ENCODE data around the gene IGF2R. TPM values are rescaled to one million over a fixed set of nuclear protein-coding genes. Genes with fewer than 3 reads are reported as not detected.

IGF2R gene
- total and polyA plus RNA-seq, 9 donors: 29.3 to 116 (median 49.2) TPM

GRCh38 chr6:160092602-160093001, 123.7 kb downstream of the IGF2R start:
- no peak for DNase-seq
- no peaks in the 10 kb centered on the region for H3K36me3 ChIP-seq

GRCh38 chr6:160093061-160093460, 124.2 kb downstream of the IGF2R start:
- intact Hi-C loops (cut with DNase I): no loop called here
- Histone ChIP-seq H3K27ac (no peak overlapping the region), H3K4me3 (no peak overlapping the region), H3K27me3 (no peaks in the 10 kb centered on the region), H3K36me3 (no peaks in the 10 kb centered on the region), H3K9me3 (no peaks in the 10 kb centered on the region), H3K4me1 (ENCODE audit: insufficient read depth) (no peaks in the 10 kb centered on the region)
- TF ChIP-seq EP300 (IDR thresholded peaks at IDR 0.05) (no peak), POLR2A (IDR thresholded peaks at IDR 0.05) (no peak), CTCF (IDR thresholded peaks at IDR 0.05) (no peak)
- 65 to 76% (median 71%) methylated on average over 7 of the region's 7 CpGs for WGBS, 3 donors
- no peak for DNase-seq

More at GRCh38 chr6:160092602-160093001, 123.7 kb downstream of the IGF2R start:
- H3K4me3 ChIP-seq: no peak overlapping the region
- TF ChIP-seq EP300 (IDR thresholded peaks at IDR 0.05) (no peak), CTCF (IDR thresholded peaks at IDR 0.05) (no peak), POLR2A (IDR thresholded peaks at IDR 0.05) (no peak)
- WGBS, 3 donors: 84 to 90% (median 84%) methylated on average over 10 of the region's 10 CpGs
- H3K27me3 ChIP-seq: no peaks in the 10 kb centered on the region
- no peaks in the 10 kb centered on the region for H3K9me3 ChIP-seq
- H3K4me1 ChIP-seq (ENCODE audit: insufficient read depth): no peaks in the 10 kb centered on the region
- intact Hi-C loops (cut with DNase I): no loop called here
- no peak overlapping the region for H3K27ac ChIP-seq

GRCh38 chr6:160093946-160094345, 125.1 kb downstream of the IGF2R start:
- Histone ChIP-seq H3K4me3 (no peak overlapping the region), H3K9me3 (no peaks in the 10 kb centered on the region), H3K27me3 (no peaks in the 10 kb centered on the region), H3K4me1 (ENCODE audit: insufficient read depth) (no peaks in the 10 kb centered on the region), H3K36me3 (no peaks in the 10 kb centered on the region), H3K27ac (no peak overlapping the region)
- WGBS, 3 donors: 90 to 94% (median 93%) methylated on average over 4 of the region's 4 CpGs
- DNase-seq: no peak
- intact Hi-C loops (cut with DNase I): no loop called here
- TF ChIP-seq CTCF (IDR thresholded peaks at IDR 0.05) (no peak), EP300 (IDR thresholded peaks at IDR 0.05) (no peak), POLR2A (IDR thresholded peaks at IDR 0.05) (no peak)

GRCh38 chr6:160095146-160095845, 126.4 kb downstream of the IGF2R start:
- intact Hi-C loops (cut with DNase I): loop anchor here in 1 of 4 donors (5.0 kb wide), 1 partner anchor 352 kb away; no protein-coding TSS in a partner anchor
- Histone ChIP-seq H3K36me3 (no peaks in the 10 kb centered on the region), H3K27me3 (no peaks in the 10 kb centered on the region), H3K27ac (no peak overlapping the region), H3K9me3 (no peaks in the 10 kb centered on the region), H3K4me3 (no peak overlapping the region), H3K4me1 (ENCODE audit: insufficient read depth) (no peaks in the 10 kb centered on the region)
- WGBS, 3 donors: 94% methylated on average over 8 of the region's 8 CpGs
- TF ChIP-seq POLR2A (IDR thresholded peaks at IDR 0.05) (no peak), CTCF (IDR thresholded peaks at IDR 0.05) (no peak)
- no peak for DNase-seq
